KMS-11 (cell line): ENCODE measurements around the gene HK3.

ENCODE experiments used
- H2AFZ ChIP-seq: fragments of 200-600 bp; sonication (generic); 2 replicates; pipeline ENCODE4 v1.6.1; 2016; ENCODE audit warnings: antibody characterized with exemption, mixed run types, low read depth
- H3K27ac ChIP-seq: fragments of 200-600 bp; sonication (generic); 2 replicates; pipeline ENCODE4 v1.6.1; 2016; ENCODE audit warnings: mild to moderate bottlenecking, mixed run types
- H3K27me3 ChIP-seq: fragments of 200-600 bp; sonication (generic); 2 replicates; pipeline ENCODE4 v1.6.1; 2017; ENCODE audit warnings: mild to moderate bottlenecking, low read depth, mixed run types, moderate library complexity; ENCODE audit not compliant: insufficient read depth
- H3K36me3 ChIP-seq: fragments of 200-600 bp; sonication (generic); 2 replicates; pipeline ENCODE4 v1.6.1; 2017; ENCODE audit warnings: mild to moderate bottlenecking, mixed run types; ENCODE audit not compliant: insufficient read depth
- H3K4me1 ChIP-seq: fragments of 200-600 bp; sonication (generic); 2 replicates; pipeline ENCODE4 v1.6.1; 2016; ENCODE audit warnings: mild to moderate bottlenecking, low read depth, mixed run types; ENCODE audit not compliant: poor library complexity, severe bottlenecking
- H3K4me2 ChIP-seq: fragments of 200-600 bp; sonication (generic); 2 replicates; pipeline ENCODE4 v1.7.0; 2016; ENCODE audit warnings: mild to moderate bottlenecking, mixed run types
- H3K4me3 ChIP-seq: fragments of 200-600 bp; sonication (generic); IDR thresholded peaks from 2 replicates; pipeline ENCODE4 v1.6.1; 2017; ENCODE audit warnings: low read depth, low read length, mixed read lengths; ENCODE audit not compliant: insufficient read depth
- H3K79me2 ChIP-seq: fragments of 200-600 bp; sonication (generic); 2 replicates; pipeline ENCODE4 v1.6.1; 2016; ENCODE audit warnings: low read depth, mixed run types; ENCODE audit not compliant: insufficient read depth
- H3K9ac ChIP-seq: fragments of 200-600 bp; sonication (generic); 2 replicates; pipeline ENCODE4 v1.6.1; 2016; ENCODE audit warnings: mild to moderate bottlenecking, mixed run types
- H4K20me1 ChIP-seq: fragments of 200-600 bp; sonication (generic); 2 replicates; pipeline ENCODE4 v1.6.1; 2016; ENCODE audit warnings: mild to moderate bottlenecking, mixed run types; ENCODE audit not compliant: insufficient read depth
- CTCF ChIP-seq: fragments of 200-600 bp; sonication (generic); conservative IDR thresholded peaks from 2 replicates; pipeline ENCODE4 v1.6.1; 2017; ENCODE audit warnings: low read depth, mild to moderate bottlenecking, antibody characterized with exemption, low read length, moderate library complexity, mixed read lengths

Gene HK3

GRCh38 chr5:176934309-176934930 is 35.3 kb upstream of the HK3 start:
- no peaks in the 10 kb centered on the region for H3K79me2 ChIP-seq
- H3K4me1 ChIP-seq = no peaks in the 10 kb centered on the region
- no peak for TF ChIP-seq CTCF
- no peaks in the 10 kb centered on the region for H3K36me3 ChIP-seq
- no peak overlapping the region for H2AFZ ChIP-seq
- H3K27me3 ChIP-seq = no peaks in the 10 kb centered on the region
- H3K27ac ChIP-seq = no peak overlapping the region
- H3K4me3 ChIP-seq = no peak overlapping the region
- no peak overlapping the region for H3K9ac ChIP-seq
- H4K20me1 ChIP-seq = no peaks in the 10 kb centered on the region
- no peak overlapping the region for H3K4me2 ChIP-seq

DNA sequence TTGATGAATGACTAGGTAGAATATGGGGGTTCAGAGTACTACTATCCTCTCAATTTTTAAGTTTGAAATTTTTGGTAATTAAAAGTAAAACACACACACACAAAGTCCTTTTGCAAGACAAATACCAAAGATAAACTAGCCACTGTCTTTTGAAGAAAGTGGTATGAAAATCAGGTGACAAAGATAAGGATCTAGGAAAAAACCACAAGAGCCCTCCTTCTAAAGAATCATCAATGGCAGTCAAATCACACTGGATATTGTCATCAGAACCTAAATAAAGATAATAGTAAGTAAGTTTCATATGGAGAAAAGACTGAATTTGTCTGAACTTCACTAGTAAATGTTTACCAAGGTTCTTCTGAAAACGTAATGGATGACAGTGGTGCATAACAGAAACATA is 30.5 kb upstream of the HK3 start:
- no peak for TF ChIP-seq CTCF
- Histone ChIP-seq H3K27me3 (no peaks in the 10 kb centered on the region), H3K27ac (no peak overlapping the region), H3K79me2 (no peaks in the 10 kb centered on the region), H3K4me3 (no peak overlapping the region), H2AFZ (no peak overlapping the region), H4K20me1 (no peaks in the 10 kb centered on the region), H3K4me2 (no peak overlapping the region), H3K9ac (no peak overlapping the region), H3K4me1 (no peaks in the 10 kb centered on the region), H3K36me3 (no peaks in the 10 kb centered on the region)

GRCh38 chr5:176927562-176927961 is 28.4 kb upstream of the HK3 start:
- Histone ChIP-seq H3K9ac (no peak overlapping the region), H3K36me3 (no peaks in the 10 kb centered on the region), H3K27ac (no peak overlapping the region), H3K4me1 (no peaks in the 10 kb centered on the region), H3K79me2 (no peaks in the 10 kb centered on the region), H3K27me3 (no peaks in the 10 kb centered on the region), H2AFZ (no peak overlapping the region), H3K4me3 (no peak overlapping the region), H3K4me2 (no peak overlapping the region), H4K20me1 (no peaks in the 10 kb centered on the region)
- TF ChIP-seq CTCF = no peak

DNA sequence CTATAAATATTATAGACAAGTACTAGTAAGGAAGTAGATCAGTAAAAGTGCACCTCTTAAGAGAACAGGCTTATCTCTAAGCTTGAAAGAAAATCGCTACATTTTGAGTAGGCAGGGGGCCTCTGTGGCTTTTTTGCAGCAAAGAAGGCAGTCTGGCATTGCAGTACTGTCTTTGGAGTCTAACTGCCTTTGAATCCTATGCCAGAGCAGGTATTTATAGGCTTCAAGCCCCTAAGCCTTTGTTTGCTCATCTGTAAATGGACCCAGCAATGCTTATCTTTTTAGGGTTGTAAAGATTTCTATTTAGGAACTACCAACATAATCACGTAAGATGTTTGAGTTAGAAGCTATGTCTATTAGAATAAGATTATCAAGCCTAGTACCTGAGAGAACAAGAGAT is 23.7 kb upstream of the HK3 start:
- Histone ChIP-seq H3K36me3 (no peaks in the 10 kb centered on the region), H2AFZ (no peak overlapping the region), H4K20me1 (no peaks in the 10 kb centered on the region), H3K4me2 (no peak overlapping the region), H3K4me1 (peaks cover 9% of the 10 kb centered on the region), H3K79me2 (no peaks in the 10 kb centered on the region), H3K27ac (no peak overlapping the region), H3K4me3 (no peak overlapping the region), H3K9ac (no peak overlapping the region), H3K27me3 (no peaks in the 10 kb centered on the region)
- TF ChIP-seq CTCF = no peak
